Muscle layer of duodenum (tissue), 2 donors: ENCODE results near the gene SLC50A1.

ENCODE experiments used
- H3K27ac ChIP-seq: one replicate; pipeline ENCODE4 v1.7.0; 2013; ENCODE audit warnings: mild to moderate bottlenecking, low read length
- H3K27me3 ChIP-seq: one replicate; pipeline ENCODE4 v1.7.0; 2013; ENCODE audit warnings: low read depth, mild to moderate bottlenecking, control low read depth, low read length
- H3K36me3 ChIP-seq, 2 donors: one replicate each; pipeline ENCODE4 v1.7.0; 2013; ENCODE audit warnings: low read length in 2 of 2, control low read depth in 1 of 2, mild to moderate bottlenecking in 1 of 2; ENCODE audit not compliant: insufficient read depth in 2 of 2, control insufficient read depth in 1 of 2
- H3K4me1 ChIP-seq, 2 donors: one replicate each; pipeline ENCODE4 v1.7.0; 2013; ENCODE audit warnings: low read length in 2 of 2, mild to moderate bottlenecking in 2 of 2, control low read depth in 1 of 2, moderate library complexity in 1 of 2; ENCODE audit not compliant: insufficient read depth in 2 of 2, control insufficient read depth in 1 of 2
- H3K4me3 ChIP-seq, 2 donors: one replicate each; pipeline ENCODE4 v1.7.0; 2013; ENCODE audit warnings: low read length in 2 of 2, low read depth in 1 of 2, mild to moderate bottlenecking in 1 of 2
- H3K9me3 ChIP-seq, 2 donors: one replicate each; pipeline ENCODE4 v1.7.0; 2013; ENCODE audit warnings: low read length in 2 of 2, control low read depth in 1 of 2, mild to moderate bottlenecking in 1 of 2; ENCODE audit not compliant: control insufficient read depth in 1 of 2
- donor health status: healthy.

SLC50A1 gene

GRCh38 chr1:155120253-155120652, 15.4 kb upstream of the SLC50A1 start:
- no peak overlapping the region for H3K4me3 ChIP-seq
- H3K27ac ChIP-seq: no peak overlapping the region
- no peaks in the 10 kb centered on the region for H3K27me3 ChIP-seq
- no peaks in the 10 kb centered on the region for H3K36me3 ChIP-seq
- no peaks in the 10 kb centered on the region for H3K4me1 ChIP-seq
- H3K9me3 ChIP-seq: no peaks in the 10 kb centered on the region

DNA sequence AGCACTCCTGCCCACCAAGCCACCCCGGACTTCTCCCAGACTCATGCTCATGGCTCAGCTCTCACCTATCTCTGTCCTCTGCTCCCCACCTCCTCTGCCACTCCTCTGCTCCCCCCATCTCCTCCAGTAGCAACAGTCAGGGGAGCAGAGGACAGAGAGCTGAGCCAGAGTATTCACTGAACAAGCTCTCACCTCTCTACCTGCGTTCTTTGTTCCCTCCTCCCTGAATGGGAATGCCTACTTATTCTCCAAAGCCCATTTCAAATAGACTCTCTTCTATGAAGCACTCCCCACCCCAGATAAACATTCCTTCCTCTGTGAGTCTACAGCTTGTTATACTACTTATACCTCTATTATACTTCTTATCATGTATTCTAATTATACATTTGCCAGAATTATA, 14.4 kb upstream of the SLC50A1 start:
- Histone ChIP-seq H3K27me3 (no peaks in the 10 kb centered on the region), H3K4me3 (no peak overlapping the region), H3K36me3 (no peaks in the 10 kb centered on the region), H3K9me3 (no peaks in the 10 kb centered on the region), H3K4me1 (peaks cover 0 to 6% of the 10 kb centered on the region in 2 donors), H3K27ac (no peak overlapping the region)

DNA sequence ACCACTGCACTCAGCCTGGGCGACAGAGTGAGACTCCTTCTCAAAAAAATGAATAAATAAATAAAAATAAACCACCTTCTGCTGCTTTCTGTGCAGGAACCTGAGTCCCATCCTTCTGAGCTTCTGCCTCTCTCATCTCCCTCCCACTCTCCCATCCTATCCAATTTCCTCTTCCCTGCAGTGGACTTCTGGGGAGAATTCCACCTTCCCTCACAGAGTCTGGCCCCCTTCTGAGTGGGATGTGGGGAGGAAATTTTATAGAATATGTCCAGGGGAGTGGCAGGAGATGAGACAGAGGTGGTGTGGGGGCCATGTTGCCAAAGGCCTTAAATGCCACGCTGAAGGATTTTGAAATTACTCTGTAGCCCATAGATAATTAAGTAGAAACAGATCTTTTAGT, 13.3 kb upstream of the SLC50A1 start:
- no peaks in the 10 kb centered on the region for H3K36me3 ChIP-seq
- no peak overlapping the region for H3K27ac ChIP-seq
- H3K9me3 ChIP-seq: no peaks in the 10 kb centered on the region
- peaks cover 0 to 14% of the 10 kb centered on the region in 2 donors for H3K4me1 ChIP-seq
- H3K27me3 ChIP-seq: no peaks in the 10 kb centered on the region
- H3K4me3 ChIP-seq: no peak overlapping the region

- peaks cover 7% of the 10 kb centered on the region for H3K27me3 ChIP-seq
- no peaks in the 10 kb centered on the region for H3K9me3 ChIP-seq
- H3K36me3 ChIP-seq: no peaks in the 10 kb centered on the region
- peaks cover 0 to 25% of the 10 kb centered on the region in 2 donors for H3K4me1 ChIP-seq
- H3K4me3 ChIP-seq: no peak overlapping the region
- no peak overlapping the region for H3K27ac ChIP-seq
Measured at GRCh38 chr1:155123801-155124200, 11.9 kb upstream of the SLC50A1 start.

DNA sequence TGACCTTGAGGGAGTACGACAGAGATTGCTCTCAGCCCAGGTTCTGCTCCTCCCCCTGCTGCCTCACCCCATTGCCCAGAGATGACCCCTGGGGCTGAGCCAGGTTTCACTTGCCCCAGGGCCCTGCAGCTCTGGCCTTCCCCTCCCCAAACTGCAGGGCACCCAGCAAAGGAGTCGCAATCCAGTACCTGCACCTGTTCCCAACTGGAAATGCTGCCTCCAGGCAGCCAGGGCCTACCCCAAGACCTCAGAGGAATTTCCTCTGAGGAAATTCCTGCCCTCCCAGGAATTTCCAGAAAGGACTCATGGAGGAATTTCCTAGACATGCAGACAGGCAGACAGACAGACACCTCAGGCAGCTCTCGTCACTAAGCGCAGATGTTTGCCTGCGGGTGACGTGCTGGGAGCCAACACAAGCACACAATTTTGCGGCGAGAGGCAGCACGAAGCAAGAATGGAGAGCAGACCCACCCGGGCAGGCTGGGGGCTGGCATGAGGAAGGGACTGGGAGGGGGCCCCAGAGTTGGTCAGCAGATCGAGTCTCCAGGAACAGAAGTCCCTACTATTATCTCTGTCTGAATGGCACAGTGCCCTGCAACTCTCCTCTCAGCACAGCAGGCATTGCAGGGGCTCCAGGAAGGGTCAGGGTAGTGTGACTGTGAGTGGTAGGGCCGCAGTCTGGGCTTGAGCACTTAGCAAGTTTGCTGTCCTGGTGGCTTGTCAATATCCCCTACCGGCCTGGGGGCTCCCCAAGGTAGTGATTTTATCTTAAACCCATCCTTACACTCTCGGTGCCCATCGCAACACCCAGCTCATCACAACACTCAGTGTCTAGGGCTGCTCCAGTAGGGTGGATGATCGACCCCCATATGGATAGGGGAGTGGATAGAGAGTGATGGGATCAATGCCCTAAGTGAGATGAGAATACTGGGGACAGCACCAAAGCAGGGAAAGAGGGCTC, 10.9 kb upstream of the SLC50A1 start:
- Histone ChIP-seq H3K4me1 (peaks cover 0 to 34% of the 10 kb centered on the region in 2 donors), H3K27ac (no peak overlapping the region), H3K4me3 (no peak overlapping the region), H3K36me3 (no peaks in the 10 kb centered on the region), H3K9me3 (no peaks in the 10 kb centered on the region), H3K27me3 (peaks cover 9% of the 10 kb centered on the region)

GRCh38 chr1:155125511-155125945, 10.1 kb upstream of the SLC50A1 start:
- Histone ChIP-seq H3K27me3 (peaks cover 9% of the 10 kb centered on the region), H3K36me3 (no peaks in the 10 kb centered on the region), H3K4me3 (no peak overlapping the region), H3K4me1 (peaks cover 0 to 36% of the 10 kb centered on the region in 2 donors), H3K27ac (peak overlapping the region; percentile 51), H3K9me3 (no peaks in the 10 kb centered on the region)

- H3K27ac ChIP-seq: peak overlapping the region; percentile 81
- H3K27me3 ChIP-seq: peaks cover 9% of the 10 kb centered on the region
- no peaks in the 10 kb centered on the region for H3K36me3 ChIP-seq
- peaks cover 0 to 40% of the 10 kb centered on the region in 2 donors for H3K4me1 ChIP-seq
- H3K4me3 ChIP-seq: peak overlapping the region; percentile 67 to 84
- H3K9me3 ChIP-seq: no peaks in the 10 kb centered on the region
Measured at GRCh38 chr1:155125946-155126555, 9.6 kb upstream of the SLC50A1 start.

DNA sequence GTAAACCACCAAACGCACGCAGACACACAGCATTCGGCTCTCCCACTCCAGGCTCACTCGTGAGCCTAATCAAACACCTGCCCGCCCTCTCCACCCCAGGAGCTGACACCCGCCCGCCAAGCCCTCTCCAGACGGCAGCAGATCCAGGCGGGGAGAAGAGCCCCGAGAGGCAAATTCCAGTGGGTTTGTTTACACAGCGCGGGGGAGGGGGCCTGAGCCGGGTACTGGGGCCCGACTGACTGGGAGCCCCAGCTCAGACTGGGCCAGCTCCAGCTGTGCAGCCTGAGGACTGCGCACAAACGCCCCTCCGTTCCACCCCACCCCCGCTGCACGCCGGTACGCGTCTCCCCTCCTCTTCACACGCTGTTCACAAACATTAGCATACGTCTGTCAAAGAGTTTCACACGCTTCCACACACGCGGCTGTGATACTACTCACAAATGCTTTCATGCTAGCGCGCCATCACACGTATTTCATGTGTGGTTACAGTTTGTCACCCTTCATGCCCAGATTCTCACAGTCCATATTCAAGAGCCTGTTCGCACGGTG, 9.0 kb upstream of the SLC50A1 start:
- Histone ChIP-seq H3K27me3 (peaks cover 9% of the 10 kb centered on the region), H3K4me1 (peaks cover 0 to 40% of the 10 kb centered on the region in 2 donors), H3K9me3 (no peaks in the 10 kb centered on the region), H3K36me3 (peaks cover 2 to 4% of the 10 kb centered on the region in 2 donors), H3K27ac (peak overlapping the region; percentile 81), H3K4me3 (peak overlapping the region; percentile 67 to 84)

- Histone ChIP-seq H3K4me1 (peaks cover 0 to 40% of the 10 kb centered on the region in 2 donors), H3K27ac (peak within 1 kb of the TSS; percentile 95), H3K4me3 (peak within 1 kb of the TSS; percentile 67 to 84), H3K36me3 (peaks cover 5 to 7% of the 10 kb centered on the region in 2 donors), H3K9me3 (no peaks in the 10 kb centered on the region), H3K27me3 (peaks cover 9% of the 10 kb centered on the region)
Measured at GRCh38 chr1:155127105-155127966, 8.3 kb upstream of the SLC50A1 start, which contains the start of gene EFNA1. EFNA1 (plus strand) TSS chr1:155127876; CDS start chr1:155127978, 102 bp downstream.

- no peaks in the 10 kb centered on the region for H3K9me3 ChIP-seq
- peak overlapping the region; percentile 67 to 84 for H3K4me3 ChIP-seq
- peaks cover 9% of the 10 kb centered on the region for H3K27me3 ChIP-seq
- H3K4me1 ChIP-seq: peaks cover 0 to 40% of the 10 kb centered on the region in 2 donors
- H3K27ac ChIP-seq: peak overlapping the region; percentile 95
- H3K36me3 ChIP-seq: peaks cover 5 to 7% of the 10 kb centered on the region in 2 donors
Measured at GRCh38 chr1:155127967-155128754, 7.5 kb upstream of the SLC50A1 start.
